ENCODE data around the gene USP31.

Gene USP31

DNA sequence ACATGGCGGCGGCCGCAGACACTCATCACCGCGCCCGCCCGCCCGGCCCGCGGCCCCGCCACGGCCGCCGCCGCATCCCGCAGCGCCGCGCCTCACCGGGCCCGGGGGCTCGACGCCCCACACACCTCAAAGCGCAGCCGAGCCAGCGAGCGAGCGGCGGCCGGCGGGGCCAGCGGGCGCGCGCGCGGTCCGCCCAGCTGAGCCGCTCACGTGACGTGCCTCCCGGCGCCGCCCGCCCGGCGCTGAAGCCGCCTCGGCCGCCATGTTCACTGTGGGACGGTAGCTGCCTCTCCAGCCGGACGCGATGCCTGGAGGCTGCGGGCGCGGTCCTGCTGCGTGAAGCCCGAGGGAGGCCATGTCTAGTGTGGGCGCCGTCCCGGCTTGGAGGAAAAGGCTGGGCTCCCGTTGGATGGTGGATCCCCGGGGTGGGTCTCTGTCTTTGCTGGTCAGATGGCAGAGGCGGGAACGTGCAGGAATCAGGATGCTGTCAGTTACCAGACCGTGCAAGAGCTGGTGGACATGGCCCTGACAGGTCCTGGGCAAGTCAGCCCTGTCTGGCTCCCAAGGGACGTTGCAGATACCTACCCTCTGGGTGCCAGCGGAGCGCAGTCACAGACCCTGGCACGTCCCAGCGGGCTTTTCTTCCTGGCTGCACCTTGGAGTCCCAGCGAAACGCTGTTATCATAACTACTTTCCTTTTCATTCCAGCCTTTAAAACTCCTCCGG lies at the start of gene USP31:
Gene USP31, minus strand, starts transcription at position 186 of the 726 bp plus-strand sequence. Its CDS starts 182 bp downstream, at position 4.
- Mint-ChIP-seq H3K4me1 (peaks cover 25% of the 10 kb centered on the region), H3K9me3 (no peaks in the 10 kb centered on the region), H3K27ac (peak within 1 kb of the TSS; percentile 77), H3K4me3 (peak within 1 kb of the TSS; percentile 86), H3K36me3 (peaks cover 11% of the 10 kb centered on the region)
- DNase-seq (ENCODE audit: low spot score in 2 of 2) (peak; percentile 73 to 92), ATAC-seq (peak; percentile 95)

- Mint-ChIP-seq H3K4me1 (no peaks in the 10 kb centered on the region), H3K9me3 (no peaks in the 10 kb centered on the region), H3K4me3 (no peak overlapping the region), H3K27ac (no peak overlapping the region), H3K36me3 (no peaks in the 10 kb centered on the region)
- ATAC-seq, result no peak
- no peak for DNase-seq (ENCODE audit: low spot score in 2 of 2)
Observed at GRCh38 chr16:23196539-23196938, 47.3 kb upstream of the USP31 start.

DNA sequence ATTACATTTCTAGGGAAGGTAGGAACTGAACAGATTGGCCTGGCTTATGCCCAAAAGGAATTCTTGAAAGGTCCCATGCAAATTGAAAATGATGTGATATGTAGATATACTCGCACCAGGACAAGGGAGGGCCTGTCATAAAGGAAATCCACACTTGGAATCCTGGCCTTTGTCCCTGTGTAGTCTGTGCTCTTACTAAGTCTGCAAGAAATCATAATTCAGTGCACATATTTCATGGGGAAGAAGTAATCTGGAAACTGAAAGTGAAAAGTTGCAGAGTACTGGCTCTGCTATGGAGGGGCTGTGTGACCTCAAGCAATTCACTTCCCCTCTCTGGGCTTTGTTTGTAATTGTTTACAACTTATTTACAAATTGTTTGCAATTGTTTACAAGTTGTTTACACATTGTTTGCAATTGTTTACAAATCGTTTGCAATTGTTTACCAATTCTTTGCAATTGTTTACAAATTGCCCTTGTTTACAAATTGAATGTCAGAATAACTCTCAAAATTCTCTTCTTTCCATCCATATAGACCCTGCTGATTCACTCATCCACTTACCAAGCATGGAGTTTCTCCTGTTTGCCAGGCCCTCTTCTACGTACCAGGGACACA lies 46.2 kb upstream of the USP31 start:
- no peaks in the 10 kb centered on the region for H3K4me1 Mint-ChIP-seq
- no peaks in the 10 kb centered on the region for H3K9me3 Mint-ChIP-seq
- DNase-seq (ENCODE audit: low spot score in 2 of 2) (no peak), ATAC-seq (no peak)
- H3K4me3 Mint-ChIP-seq, result no peak overlapping the region
- H3K27ac Mint-ChIP-seq, result peak overlapping the region; percentile 4
- H3K36me3 Mint-ChIP-seq, result no peaks in the 10 kb centered on the region

DNA sequence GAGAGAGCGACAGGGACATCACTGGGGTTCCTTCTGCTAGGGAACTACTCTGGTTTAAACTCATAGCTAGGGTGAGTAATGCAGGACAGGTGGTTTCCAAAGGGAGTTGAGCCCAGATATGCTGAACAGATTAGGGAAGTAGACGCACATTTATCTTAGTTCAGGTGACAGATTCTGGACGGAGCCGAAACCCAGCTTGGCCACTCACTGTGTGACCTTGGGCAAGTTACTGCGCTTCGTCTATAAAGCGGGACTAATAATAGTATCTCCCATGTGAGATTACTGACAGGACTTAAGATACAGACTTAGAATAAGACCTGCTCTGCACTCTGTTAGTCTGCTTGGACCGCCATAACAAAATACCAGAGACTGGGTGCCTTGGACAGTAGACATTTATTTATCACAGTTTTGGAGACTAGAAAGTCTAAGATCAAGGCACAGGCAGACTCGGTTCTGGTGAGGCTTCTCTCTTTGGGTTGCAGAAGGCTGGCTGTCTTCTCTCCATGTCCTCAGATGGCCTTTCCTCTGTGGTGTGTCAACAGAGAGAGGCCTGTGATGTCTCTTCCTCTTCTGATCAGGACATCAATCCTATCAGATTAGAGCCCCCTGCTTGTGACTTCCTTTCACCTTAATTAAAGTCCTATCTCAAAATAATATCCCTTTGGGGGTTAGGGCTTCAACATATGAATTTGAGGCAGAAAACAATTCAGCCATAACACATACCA lies 45.4 kb upstream of the USP31 start:
- no peaks in the 10 kb centered on the region for H3K4me1 Mint-ChIP-seq
- no peak overlapping the region for H3K27ac Mint-ChIP-seq
- DNase-seq (ENCODE audit: low spot score in 2 of 2) (no peak), ATAC-seq (no peak)
- no peak overlapping the region for H3K4me3 Mint-ChIP-seq
- H3K36me3 Mint-ChIP-seq, result no peaks in the 10 kb centered on the region
- H3K9me3 Mint-ChIP-seq, result no peaks in the 10 kb centered on the region

DNA sequence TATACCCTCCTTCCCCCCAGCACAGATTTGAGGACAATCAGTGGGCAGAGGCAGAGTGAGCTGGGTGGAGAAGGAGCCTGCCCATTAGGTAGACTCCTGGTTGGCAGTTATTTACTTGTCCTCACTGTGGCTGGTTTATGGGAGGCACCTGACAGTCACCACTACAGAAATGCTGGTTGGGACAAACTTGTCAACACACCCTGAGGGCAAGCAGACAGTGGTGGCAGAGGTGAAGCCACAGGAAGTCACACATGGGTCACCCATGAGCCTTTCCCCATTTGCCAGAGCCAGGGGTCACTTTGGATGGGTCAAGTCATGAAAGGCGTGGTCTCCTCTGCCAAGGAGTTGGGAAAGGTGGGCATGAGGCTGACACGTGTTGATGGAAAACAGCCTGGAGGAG lies 39.7 kb upstream of the USP31 start:
- Mint-ChIP-seq H3K36me3 (no peaks in the 10 kb centered on the region), H3K4me3 (no peak overlapping the region), H3K4me1 (no peaks in the 10 kb centered on the region), H3K9me3 (no peaks in the 10 kb centered on the region), H3K27ac (no peak overlapping the region)
- DNase-seq (ENCODE audit: low spot score in 2 of 2) (no peak), ATAC-seq (no peak)

DNA sequence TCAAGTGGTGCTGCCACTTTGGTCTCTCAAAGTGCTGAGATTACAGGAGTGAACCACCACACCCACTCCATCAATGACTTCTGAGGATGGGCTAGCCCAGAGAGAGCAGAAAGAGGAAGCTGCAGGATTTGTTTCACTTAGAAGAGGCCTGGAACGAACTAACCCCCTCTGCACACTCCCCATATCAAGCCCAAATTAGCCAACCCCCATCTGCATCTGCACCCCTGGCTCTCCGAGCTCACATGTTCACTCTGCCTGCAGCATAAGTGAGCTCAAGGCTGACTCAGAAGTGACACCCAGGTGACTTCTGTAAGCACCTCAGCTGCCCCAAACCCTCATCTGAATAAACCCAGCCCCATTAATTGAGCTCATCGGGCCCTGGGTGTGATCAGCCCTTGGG lies 38.1 kb upstream of the USP31 start:
- Mint-ChIP-seq H3K4me1 (peaks cover 1% of the 10 kb centered on the region), H3K9me3 (no peaks in the 10 kb centered on the region), H3K4me3 (no peak overlapping the region), H3K27ac (no peak overlapping the region), H3K36me3 (no peaks in the 10 kb centered on the region)
- ATAC-seq, result no peak
- DNase-seq (ENCODE audit: low spot score in 2 of 2), result no peak

- DNase-seq (ENCODE audit: low spot score in 2 of 2), result no peak
- ATAC-seq, result no peak
- H3K4me3 Mint-ChIP-seq, result no peak overlapping the region
- H3K36me3 Mint-ChIP-seq, result no peaks in the 10 kb centered on the region
- H3K27ac Mint-ChIP-seq, result no peak overlapping the region
- H3K9me3 Mint-ChIP-seq, result no peaks in the 10 kb centered on the region
- H3K4me1 Mint-ChIP-seq, result peaks cover 13% of the 10 kb centered on the region
Observed at GRCh38 chr16:23186171-23186570, 36.9 kb upstream of the USP31 start.

DNA sequence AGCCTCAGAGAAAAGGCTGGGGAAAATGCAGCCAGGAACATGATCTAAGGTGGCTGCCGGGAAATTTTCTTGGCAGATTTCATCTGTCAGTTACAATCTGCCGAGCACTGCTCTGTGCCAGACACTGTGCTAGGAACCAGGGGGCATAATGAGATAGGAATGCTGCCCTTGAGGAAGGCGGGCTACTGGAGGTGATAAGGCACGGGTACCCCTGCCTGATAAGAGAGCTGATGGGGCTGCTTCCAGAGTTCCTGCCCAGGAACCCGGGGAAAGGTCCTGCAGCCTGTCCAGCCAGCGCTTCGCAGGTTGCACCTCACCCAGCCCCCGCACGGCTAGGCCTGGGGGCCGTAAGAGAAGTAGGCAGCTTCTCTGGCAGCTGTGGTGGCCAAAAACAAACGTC lies 36.4 kb upstream of the USP31 start:
- ATAC-seq (no peak), DNase-seq (ENCODE audit: low spot score in 2 of 2) (no peak)
- Mint-ChIP-seq H3K27ac (no peak overlapping the region), H3K4me1 (peaks cover 15% of the 10 kb centered on the region), H3K4me3 (no peak overlapping the region), H3K9me3 (no peaks in the 10 kb centered on the region), H3K36me3 (no peaks in the 10 kb centered on the region)

DNA sequence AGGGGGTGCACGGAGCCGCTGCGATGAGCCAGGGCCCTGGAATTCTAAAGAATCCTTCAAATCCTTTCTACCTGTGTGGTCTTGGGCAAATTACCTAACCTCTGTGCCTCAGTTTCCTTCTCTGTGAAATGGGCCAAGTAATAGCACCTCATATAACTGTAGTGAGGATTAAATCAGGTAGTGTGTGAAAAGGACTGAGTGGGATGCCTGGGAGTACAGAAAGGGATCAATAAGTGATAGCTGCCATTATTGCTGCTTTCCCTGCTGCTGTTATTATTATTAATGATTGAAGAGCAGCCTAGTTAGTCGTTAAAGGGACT lies 34.3 kb upstream of the USP31 start:
- ATAC-seq (no peak), DNase-seq (ENCODE audit: low spot score in 2 of 2) (no peak)
- Mint-ChIP-seq H3K4me3 (no peak overlapping the region), H3K27ac (no peak overlapping the region), H3K9me3 (no peaks in the 10 kb centered on the region), H3K4me1 (peaks cover 15% of the 10 kb centered on the region), H3K36me3 (no peaks in the 10 kb centered on the region)

DNA sequence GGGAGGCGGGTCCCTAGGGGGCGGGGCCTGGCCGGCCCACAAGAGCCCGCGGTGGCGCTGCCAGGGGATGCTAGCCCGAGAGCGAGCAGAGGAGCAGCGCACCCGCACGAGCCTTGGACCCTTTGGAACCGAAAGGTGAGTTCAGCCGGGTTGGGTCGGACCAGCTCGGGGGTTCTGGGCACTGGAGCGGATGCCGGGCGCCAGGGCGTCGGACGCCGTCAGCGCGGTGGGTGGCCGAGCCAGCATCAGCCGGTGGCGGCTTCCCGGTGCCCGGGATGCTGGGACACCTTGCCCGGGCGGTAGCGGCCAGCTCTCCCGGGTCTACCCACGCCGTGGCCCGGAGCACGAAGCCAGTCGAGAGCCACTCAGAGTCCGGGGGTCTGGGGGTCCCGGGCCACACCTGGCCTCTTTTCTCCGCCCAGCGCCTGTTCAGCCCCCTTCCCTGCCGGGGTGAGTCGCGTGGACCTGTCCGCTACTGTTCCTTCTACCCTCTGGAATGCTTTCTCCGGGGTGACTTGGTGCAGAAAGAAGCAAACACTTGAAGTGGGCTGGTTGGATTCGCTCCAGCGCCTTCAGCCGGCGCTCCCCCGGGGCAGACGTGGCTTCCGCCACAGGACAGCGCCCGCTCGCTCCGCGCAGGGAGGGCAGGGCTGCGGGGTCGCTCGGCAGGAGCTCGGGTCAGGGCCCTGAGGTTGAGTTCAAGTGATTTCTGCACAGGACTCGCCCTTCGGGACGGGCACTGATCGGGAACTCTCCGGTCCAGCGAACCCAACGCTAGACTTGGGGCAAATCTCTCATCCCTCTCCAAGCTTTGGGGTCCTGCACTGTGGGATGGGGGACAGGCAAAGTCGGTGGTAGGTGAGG lies 33.7 kb upstream of the USP31 start, which contains the start of gene SCNN1G:
Gene SCNN1G, plus strand, starts transcription at position 67 of the 864 bp plus-strand sequence. CDS start 3,527 bp downstream, outside the sequence.
- H3K9me3 Mint-ChIP-seq, result no peaks in the 10 kb centered on the region
- ATAC-seq (peak; percentile 31), DNase-seq (ENCODE audit: low spot score in 2 of 2) (peak in 1 of 2 donors; percentile 49)
- H3K27ac Mint-ChIP-seq, result no peak within 1 kb of the TSS
- no peaks in the 10 kb centered on the region for H3K36me3 Mint-ChIP-seq
- H3K4me1 Mint-ChIP-seq, result peaks cover 15% of the 10 kb centered on the region
- peak within 1 kb of the TSS; percentile 64 for H3K4me3 Mint-ChIP-seq

DNA sequence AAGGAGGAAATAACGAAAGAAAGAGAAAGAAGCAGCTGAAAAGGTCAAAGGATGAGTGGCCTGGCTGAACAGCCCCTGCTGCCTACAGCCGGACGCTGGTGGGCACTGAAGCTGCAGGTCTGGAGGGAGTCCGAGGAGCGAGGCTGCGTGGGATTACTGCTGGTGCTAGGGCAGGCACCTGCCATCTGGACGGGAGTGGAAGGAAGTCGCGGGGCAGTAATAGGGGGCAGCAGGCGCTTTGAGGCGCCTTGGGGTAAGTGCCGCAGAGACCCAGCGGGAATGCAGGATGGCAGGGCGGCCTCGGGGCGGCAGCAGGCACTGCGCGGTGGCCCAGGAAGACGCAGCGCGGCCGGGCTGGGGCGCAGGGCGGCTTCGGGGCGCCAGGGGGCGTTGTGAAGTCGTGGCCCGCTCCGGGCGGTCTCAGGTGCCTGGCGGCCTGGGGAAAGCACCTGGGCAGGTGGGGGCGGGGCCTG lies 33.0 kb upstream of the USP31 start:
- DNase-seq (ENCODE audit: low spot score in 2 of 2), result peak; percentile 70 to 83
- H3K36me3 Mint-ChIP-seq, result no peaks in the 10 kb centered on the region
- no peak overlapping the region for H3K27ac Mint-ChIP-seq
- H3K4me1 Mint-ChIP-seq, result peaks cover 15% of the 10 kb centered on the region
- peak; percentile 92 for ATAC-seq
- H3K4me3 Mint-ChIP-seq, result peak overlapping the region; percentile 64
- H3K9me3 Mint-ChIP-seq, result no peaks in the 10 kb centered on the region

DNA sequence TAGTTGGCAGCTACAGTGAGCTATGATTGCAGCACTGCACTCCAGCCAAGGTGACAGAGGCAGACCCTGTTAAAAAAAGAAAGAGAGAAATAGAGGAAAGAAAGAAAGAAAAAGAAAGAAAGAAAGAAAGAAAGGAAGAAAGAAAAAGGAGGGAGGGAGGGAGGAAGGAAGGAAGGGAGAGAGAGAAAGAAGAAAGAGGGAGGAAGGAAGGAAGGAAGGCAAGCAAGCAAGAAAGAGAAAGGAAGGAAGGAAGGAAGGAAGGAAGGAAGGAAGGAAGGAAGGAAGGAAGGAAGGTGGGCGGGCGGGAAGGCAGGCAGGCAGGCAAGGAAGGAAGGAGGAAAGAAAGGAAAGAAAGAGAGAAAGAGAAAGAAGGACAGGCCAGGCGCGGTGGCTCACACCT lies 32.3 kb upstream of the USP31 start:
- Mint-ChIP-seq H3K4me1 (peaks cover 15% of the 10 kb centered on the region), H3K9me3 (no peaks in the 10 kb centered on the region), H3K27ac (no peak overlapping the region), H3K4me3 (peak overlapping the region; percentile 64), H3K36me3 (no peaks in the 10 kb centered on the region)
- no peak for DNase-seq (ENCODE audit: low spot score in 2 of 2)
- no peak for ATAC-seq

DNA sequence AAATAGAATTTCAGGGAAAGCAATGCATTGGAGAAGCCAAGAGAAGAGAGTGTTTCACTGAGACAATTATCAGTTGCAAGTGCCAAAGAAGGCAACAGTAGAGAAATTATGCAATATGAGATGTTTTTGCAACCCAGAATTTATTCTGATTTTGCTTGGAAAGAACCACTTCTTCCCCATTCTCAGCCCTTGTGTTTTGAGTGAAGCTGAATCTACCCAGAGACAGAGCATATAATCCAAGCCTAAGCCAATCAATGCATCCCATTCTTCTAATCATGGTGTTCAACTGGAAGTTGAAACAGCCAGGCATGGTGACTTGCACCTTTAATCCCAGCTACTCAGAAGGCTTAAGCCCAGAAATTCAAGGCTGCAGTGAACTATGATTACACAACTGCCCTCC lies 26.4 kb upstream of the USP31 start:
- no peak overlapping the region for H3K27ac Mint-ChIP-seq
- DNase-seq (ENCODE audit: low spot score in 2 of 2), result no peak
- H3K4me1 Mint-ChIP-seq, result no peaks in the 10 kb centered on the region
- no peaks in the 10 kb centered on the region for H3K36me3 Mint-ChIP-seq
- H3K4me3 Mint-ChIP-seq, result no peak overlapping the region
- ATAC-seq, result no peak
- H3K9me3 Mint-ChIP-seq, result no peaks in the 10 kb centered on the region

- no peak for DNase-seq (ENCODE audit: low spot score in 2 of 2)
- Mint-ChIP-seq H3K9me3 (no peaks in the 10 kb centered on the region), H3K27ac (no peak overlapping the region), H3K36me3 (no peaks in the 10 kb centered on the region), H3K4me3 (no peak overlapping the region), H3K4me1 (no peaks in the 10 kb centered on the region)
- ATAC-seq, result no peak
Observed at GRCh38 chr16:23174622-23175021, 25.4 kb upstream of the USP31 start.

DNA sequence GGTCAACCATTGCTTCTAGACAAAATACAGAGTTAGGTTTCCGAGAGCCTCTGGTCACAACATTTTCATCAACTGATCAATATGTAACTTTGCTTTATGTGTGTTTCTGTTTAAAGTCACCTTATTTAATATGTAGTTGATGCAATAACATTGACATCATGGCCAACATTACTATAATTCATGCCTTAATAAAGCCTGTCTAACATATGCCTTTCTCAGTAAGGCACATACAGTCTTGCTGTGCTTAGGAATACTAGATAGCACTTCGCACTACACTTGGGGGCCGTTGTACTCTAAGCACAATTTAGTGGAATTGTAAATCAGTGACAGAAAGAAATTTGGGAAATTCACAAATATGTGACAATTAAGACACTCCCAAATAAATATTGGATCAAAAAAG lies 23.7 kb upstream of the USP31 start:
- Mint-ChIP-seq H3K4me3 (no peak overlapping the region), H3K36me3 (no peaks in the 10 kb centered on the region), H3K4me1 (no peaks in the 10 kb centered on the region), H3K9me3 (no peaks in the 10 kb centered on the region), H3K27ac (no peak overlapping the region)
- ATAC-seq (no peak), DNase-seq (ENCODE audit: low spot score in 2 of 2) (no peak)

Measured in stimulated activated effector memory CD8-positive, alpha-beta T cell treated with anti-CD3 and anti-CD28 coated beads, Interleukin-12 subunit alpha, Interleukin-12 subunit beta, amount 100 ng/mL, for 72 hours (primary cell).